Mesenteric fat pad (tissue), 1 donor: ENCODE measurements around the gene BCAS1. TPM values are rescaled to one million over a fixed set of nuclear protein-coding genes. Genes with fewer than 3 reads are reported as not detected.

Experiments used
- DNase-seq: peaks from one replicate; pipeline ENCODE4 v3.0.0-alpha.2; 2020; ENCODE audit warnings: low spot score
- total RNA-seq: library from RNA; stranded (reverse); fragmentation: NEBNext Ultra II Directional; extraction: Animal tissue kit (Norgen Biotek cat#: 25700); gene quantifications from one replicate; pipeline ENCODE4 v1.2.1, GENCODE V29; 2021
- donor health status: DM: yes; HTN: yes; CAD: no.

The BCAS1 gene
- total RNA-seq, 1 donor from 2014 or later: 0.51 TPM

DNA sequence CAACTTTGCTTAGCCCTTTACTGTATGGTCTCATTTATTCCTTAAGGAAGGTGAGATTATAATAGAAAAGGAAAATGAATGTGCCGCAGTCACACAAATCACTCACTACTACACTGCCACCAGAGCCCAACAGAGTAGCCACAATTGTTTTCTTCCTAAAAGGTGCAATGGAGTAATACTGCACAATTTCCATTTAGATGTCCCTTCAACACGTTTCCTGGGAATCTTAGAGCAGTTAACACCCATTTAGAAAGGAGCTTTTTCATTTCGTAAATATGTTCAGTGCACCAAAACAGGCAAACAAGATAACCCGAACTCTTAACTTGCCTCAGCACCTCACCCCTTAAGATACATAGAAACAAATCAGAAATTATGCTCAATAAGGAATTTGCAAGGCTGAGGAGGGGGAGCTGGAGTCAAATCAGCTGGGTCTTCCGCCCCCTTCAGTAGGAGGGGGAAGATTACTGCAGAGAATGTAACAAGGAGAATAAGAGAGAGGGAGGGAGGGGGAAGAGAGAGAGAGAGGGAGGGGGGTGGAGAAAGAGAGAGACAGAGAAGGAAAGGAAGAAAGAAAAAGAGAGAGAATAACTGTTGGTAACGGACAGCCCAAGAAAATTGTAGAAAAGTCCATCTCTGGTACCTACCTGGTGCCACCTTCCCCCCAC is 155.5 kb downstream of the BCAS1 start:
- no peak for DNase-seq

DNA sequence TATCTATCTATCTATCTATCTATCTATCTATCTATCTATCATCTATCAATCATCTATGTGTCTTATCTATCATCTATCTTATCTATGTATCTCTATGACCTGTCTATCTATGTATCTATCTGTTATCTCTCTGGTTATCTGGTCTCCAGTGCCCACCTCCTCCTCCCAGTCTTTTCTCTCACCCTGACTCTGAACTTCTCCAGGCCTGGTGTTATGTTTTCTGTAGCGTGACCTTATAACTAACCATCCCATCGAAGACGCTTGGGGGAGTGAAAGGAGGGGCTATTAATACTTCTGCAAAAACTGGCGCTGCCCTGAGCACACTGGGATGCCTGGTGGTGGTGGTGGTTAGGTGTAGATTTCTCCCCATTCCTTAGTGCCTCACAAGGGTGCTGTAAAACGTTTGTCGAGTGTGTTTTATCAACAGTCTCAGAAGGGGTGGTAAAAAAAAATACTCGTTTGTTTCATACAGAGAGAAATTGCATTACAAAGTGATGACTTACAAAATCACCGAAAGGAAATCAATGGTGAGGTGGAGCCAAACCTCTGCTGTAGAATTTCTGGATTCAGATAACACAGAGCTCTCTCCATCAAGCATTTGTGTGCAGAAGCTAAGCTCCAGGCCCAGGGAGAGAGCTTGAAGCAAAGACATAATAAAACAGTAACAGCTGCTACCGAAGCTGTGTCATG is 156.2 kb downstream of the BCAS1 start:
- DNase-seq: no peak

DNA sequence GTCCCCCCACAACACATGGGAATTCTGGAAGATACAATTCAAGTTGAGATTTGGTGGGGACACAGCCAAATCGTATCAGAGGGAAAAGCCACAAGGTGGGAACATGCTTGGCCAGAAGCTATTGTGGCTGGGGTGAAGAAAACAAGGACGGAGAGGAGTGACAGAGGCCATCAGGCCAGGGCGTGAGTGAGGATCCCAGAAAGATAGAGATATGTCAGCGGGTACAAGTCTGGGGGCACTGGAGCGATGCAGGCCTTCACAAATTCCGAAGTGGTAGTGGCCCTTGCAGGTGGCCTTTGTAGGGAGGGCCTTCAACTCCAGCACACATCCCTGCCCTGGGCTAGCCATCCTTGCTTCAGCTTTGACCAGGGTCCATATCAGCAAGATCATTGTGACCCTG is 159.1 kb downstream of the BCAS1 start:
- no peak for DNase-seq

DNA sequence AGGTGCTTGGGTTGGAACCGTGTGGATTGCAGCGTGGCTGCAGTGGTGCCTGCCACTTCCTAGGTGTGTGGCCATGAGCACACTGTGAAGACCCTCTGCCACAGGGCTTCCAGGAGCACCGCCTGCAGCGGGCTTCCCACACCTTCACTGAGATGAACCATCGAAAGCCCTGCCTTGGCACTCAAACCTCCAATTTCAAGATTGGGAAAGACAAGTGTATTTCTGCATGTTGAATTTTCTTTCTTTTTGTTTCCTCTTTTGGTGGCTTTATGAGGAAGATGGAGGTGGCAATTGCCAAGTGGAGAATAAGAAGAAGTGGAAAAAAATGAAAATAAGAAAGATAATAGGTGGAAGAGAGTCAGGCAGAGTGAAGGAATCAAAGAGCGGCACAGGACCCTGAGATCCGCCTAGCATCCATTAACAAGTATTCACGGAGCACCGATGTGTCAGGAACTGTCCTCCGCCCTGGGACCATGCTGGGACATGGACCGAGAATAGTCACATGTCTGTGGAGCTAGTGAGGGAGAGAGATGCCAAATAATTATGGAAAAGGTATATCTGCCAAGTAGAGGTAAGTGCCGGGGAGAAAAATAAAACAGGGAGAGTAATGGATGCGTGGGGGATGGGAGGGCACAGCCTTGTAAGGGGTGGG is 159.9 kb downstream of the BCAS1 start:
- DNase-seq: no peak

DNA sequence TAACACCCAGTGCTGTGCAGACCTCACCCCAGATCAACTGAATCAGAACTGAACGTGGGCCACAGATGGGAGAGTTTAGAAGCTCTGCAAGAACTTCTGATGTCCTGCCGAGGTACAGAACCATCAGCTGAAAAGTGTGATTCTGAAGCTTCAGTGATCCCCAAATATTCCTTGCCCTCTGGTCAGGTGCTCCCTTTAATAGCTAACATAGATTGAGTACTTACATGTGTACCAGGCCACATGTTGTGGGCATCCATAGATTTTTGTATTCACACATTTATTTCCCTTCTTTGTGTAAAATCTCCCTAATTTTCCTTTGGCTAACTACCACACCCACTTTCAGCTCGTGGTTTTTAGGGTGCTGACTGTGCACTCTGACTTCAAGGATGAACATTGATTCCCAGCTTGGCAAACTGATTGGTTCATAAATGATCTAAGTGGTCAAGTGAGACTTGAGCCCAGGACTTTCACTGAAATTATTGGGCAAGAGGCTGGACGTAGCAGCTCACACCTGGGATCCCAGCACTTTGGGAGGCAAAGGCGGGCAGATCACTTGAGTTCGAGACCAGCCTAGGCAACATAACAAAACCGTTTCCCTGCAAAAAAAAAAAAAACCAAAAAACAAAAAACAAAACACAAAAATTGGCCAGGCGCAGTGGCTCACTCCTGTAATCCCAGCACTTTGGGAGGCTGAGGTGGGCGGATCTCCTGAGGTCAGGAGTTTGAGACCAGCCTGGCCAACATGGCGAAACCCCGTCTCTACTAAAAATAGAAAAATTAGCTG is 162.2 kb downstream of the BCAS1 start:
- no peak for DNase-seq

DNA sequence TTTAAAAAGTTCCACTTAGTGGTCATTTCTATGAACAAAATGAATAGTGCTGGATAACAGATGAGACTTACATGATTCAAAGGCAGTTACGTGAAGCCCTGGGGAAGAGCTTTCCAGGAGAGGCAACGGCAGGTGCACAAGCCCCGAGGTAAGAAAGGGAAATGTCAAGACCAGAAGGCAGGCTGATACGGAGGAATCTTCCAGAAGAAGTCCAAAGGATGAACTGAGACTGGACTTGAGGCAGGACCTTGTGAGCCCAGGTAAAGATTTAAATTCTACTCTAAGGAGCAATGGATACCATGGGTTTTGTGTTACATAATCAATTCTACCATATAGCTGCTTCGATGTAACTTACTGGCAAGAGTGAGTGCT is 164.6 kb downstream of the BCAS1 start:
- no peak for DNase-seq

DNA sequence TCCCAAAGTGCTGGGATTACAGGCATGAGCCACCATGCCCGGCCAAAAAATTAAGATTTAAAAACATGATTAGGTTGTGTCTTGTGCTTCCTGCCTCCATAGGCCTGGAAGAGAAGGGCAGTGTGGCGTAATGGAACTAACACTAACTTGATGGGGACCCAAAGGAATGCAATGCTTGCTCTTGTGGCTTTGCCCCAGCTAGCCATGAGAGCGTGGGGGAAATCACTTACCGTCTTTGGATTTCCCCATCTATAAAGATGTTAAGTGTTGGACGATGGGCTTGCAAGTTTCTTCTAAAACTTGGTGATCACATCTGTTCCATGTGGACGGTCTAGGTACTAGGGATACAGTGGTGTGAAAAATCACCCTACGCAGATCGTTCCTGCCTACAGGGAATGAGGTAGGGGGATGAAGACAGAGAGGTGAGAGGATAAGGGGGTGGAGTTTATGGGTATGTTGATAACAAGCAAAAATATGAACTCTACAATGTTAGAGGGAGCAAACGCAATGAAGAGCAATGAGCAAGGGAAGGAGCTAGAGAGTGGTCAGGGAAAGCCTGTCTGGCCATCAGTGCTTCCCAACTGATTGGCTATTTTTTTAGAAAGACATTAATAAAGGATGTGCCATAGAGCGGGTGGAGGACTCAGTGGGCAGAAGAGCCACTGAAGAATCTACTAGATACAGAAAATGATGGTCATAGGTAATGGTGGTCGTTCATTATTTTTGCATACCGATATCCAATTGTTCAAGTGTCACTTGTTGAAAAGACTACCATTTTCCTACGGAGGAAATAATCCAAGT is 165.2 kb downstream of the BCAS1 start:
- DNase-seq: no peak

DNA sequence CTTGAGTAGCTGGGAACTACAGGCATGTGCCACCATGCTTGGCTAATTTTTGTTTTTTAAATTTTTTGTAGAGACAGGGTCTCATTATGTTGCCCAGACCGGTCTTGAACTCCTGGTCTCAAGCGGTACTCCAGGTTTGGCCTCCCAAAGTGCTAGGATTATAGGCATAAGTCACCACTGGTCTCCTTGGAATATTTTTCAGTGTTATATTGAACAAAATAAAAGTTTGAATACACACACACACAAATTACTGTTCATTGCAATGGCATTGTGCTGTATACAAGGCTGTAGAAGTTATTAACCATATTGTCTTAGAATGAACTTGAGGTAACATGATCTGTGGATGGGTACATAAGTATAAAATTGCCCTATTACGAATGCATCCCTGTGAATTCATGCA is 166.1 kb downstream of the BCAS1 start:
- DNase-seq: no peak

DNA sequence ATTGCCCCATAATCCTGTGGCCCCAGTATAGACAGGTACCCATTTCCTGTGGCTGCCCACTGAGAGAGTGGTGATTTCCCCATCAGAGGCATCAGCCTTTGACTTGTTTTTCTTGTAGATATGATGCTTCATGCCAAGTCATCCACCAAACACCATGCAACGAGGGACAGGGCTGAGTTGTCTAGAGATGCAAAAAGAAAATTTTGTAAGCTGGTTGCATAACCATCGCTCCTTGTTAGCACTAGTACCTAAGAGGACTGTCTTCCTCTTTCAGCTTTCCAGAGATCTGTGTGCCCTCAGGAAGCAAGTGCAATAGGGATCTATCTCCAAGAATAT is 166.8 kb downstream of the BCAS1 start:
- no peak for DNase-seq

DNA sequence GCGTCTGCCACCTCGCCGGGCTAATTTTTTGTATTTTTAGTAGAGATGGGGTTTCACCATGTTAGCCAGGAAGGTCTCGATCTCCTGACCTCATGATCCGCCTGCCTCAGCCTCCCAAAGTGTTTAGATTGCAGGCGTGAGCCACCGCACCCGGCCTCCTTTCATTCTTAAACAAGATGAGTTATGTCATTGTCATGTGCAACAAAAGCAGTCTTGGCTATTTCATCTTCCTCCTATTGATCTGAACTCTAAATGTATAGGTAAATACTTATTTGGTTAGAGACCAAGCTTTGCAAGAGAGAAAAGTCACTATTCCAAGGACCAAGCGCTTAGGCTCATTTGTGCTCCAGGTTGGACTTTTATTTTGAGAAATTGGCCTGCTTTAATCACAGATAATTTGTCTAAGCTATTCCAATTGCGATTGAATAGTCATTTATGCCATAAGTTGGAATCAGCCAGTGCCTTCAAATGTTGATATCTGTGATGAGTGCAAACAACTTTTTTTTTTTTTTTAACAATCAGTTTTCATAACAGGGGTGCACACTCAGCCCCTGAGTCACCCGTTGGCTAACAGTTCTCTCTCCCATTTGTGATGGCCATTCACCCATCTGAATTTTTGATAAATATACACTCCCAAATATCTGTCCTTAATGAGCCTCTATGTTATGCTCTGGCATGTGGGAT is 167.3 kb downstream of the BCAS1 start:
- no peak for DNase-seq

DNA sequence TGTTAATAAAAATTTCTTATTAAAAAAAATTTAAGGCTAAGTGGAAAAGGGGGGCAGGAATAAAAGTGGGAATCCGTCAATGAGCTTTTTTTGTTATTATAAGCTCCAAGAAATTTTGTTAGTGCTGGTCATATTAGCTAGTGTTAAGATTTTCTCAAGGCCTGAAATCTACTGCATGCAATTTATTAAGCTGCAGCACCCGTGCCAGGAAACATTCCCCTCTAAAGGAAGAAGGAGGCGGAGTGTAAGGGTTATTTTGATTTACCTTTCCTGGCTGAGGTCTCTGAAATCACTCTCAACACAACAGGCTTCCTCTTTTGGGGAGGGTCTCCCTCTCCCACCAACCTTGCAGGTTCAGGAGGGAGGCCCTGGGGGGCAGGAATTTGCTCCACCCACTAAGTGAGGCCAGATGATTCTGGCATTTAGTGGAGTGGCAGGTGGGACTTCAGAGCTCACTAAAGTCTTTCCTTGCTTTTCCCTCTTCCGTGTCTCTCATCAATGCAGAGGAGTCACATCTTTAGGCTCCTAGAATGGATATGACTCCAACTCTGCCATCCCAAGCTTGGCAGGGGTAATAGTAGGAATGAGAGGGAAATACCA is 168.8 kb downstream of the BCAS1 start:
- DNase-seq: no peak

DNA sequence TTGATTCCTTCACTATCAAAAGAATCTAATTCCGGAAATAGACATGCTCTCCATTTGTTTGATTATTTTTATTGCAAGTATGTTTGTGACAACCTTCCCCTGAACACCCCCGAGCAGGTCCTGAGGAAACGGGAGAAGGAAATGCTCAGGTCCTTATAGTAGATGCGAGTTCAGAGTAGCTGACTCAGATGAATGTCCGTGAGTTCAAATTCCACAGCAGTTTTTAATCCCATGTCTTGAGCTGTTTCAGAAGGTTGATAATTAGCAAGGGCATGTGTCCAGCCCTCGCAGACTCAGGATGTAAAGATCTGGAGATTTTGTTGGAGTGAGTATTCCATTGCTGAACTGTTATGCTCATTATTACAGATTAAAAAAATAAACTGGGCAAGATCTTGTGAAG is 169.3 kb downstream of the BCAS1 start:
- no peak for DNase-seq

DNA sequence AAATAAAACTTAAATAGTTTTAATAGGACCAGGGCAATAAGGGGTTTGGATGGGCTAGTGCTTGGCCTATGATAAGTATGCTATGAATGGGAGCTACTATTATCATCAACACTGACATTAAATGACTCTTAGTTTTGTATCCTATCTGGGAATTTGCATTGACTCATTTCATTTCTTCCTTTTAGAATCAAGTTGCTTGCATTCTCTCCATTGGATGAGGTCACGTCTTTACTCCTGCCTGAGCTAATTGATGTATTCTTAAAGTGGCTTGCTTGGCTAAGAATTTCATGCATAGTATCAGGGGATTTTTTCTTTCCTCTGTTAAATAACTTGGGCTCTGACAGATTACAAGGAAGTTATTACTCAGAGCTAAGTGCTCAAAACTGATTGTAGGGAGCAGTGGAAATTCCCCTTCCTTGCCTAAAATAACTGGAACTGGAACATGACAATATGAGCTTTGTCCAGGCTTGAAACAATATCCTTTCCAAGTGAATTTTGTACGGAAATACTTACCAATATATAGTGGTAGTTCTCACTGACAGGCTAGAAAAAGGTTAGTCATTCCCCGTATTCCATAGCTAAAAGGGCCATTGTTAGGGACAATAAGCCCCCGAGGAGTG is 169.9 kb downstream of the BCAS1 start:
- DNase-seq: no peak

DNA sequence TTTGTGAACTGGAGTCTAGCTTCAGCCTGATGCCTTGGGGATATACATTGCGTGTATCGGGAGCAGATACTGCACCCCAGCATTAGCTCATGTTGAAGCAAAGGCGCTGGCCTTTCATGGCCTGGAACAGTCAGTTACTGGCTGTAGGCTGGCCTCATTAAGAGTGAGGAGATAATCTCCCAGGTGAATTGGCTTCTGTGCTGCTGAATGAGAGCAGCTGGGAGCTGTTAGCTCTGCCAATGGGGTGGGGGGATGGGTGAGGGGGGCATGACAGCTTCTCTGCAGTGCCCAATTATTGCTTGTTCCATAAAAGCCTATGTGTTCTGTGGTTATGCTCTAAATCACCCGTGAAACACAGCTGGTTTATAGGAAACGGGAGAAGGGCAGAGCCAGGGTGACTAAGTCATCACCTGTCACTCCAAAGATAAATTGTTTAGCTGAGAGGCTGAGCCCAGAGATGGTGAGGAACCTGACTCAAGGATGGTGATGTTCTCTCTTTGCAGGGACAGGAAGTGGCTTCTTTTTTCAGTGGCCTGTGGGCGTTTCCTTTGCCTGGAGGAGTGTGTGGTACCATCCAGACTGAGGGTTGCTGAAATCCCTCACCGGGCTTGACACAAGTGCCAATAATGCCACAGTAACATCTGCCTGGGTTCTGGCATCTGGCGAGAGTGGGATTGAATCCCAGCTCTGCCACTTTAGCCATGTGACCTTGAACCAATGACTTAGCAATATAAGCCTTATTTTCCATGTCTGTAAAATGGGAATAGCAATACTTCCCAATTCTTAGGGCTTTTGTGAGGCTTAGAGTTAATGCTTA is 170.8 kb downstream of the BCAS1 start:
- no peak for DNase-seq

DNA sequence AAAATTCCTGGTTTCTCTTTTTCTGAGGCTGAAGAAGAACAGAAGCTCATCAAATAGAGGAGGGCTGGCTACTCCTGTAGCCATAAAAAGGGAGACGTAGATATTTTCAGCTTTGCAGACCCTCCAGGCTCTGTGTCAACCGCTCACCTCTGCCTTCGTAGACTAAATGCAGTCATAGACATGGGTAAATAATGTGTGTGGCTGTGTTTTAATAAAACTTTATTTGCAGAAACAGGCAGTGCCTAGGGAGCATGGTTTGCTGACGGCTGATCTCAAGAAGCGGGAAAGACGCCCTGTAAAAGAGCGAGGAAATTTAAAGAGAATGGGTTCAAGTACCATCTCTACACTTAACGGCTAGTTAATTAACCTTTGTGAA is 171.8 kb downstream of the BCAS1 start:
- DNase-seq: no peak

DNA sequence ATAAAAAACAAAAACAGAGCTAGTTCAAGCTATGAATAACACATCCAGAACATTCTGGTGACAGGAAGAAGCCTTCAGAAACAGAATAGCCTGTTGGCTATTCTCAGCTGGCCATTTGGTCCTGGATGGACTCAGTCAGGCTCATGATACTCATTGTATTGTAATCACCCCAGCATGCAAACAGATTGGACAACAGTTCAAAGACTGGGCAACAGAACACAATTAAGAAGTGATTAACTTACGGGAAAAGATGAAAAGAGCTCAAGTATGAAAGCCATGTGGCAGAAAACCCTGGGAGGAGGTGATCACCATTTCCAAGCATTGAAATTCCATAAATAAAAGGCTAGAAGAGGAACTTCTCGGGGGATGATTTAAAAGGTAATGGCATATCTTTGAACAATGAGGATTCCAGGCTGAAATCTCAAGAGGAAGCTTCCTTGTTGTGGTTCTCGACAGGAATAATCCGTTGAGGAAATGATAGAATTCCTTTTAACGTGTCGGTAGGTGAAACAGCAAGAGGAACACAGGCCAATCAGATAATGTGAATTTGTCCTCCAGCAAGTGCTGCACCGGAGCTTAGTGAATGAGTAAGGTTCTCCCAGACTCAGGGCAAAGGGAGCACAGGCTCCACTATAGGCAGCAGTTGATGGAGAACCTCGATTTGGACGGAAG is 172.4 kb downstream of the BCAS1 start:
- no peak for DNase-seq

DNA sequence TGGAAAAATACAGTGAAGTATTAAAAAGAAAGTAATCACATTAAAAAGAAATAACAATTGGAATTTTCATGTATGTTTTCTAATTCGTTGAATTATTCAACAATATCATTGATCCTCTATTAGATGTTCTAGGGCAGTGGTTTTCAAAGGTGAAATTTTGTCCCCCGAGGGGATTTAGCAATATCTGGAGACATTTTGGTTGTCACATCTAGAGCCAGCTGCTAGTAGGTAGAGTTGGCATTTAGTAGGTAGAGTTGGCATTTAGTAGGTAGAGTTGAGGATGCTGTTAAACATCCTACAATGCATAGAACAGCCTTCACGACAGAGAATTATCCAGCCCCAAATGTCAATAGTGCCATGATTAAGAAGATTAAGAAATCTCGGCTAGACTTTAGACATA is 173.7 kb downstream of the BCAS1 start:
- DNase-seq: no peak

DNA sequence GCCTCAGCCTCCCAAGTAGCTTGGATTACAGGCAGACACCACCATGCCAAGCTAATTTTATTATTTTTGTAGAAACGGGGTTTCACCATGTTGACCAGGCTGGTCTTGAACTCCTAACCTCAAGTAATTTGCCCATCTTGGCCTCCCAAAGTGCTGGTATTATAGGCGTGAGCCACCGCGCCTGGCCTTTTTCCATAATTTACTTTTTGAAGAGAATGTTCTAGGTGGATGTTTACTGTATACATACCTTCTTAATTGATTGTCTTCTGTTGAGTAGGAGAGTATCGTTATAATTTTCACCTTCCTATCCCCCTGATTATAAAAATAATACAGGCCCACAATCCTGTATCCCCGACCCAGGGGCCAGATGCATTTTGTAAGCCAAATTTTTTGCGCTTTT is 174.4 kb downstream of the BCAS1 start:
- no peak for DNase-seq

DNA sequence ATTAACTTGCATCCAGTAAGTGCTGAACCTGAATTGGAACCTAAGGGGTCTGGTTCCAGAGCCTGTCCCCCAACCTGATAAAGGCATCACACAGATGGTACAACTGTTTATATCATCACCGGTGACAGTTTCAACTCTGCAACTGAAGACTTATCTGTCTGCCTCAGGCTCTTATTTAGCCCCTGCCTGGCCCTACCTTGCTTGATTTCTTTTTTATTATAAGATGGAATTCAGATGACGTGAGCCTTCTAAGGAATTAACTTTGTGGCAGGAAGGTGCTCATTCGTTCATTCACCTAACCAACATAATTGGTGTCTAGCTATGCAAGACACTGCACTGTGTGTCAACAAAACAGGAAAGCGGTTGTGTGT is 175.0 kb downstream of the BCAS1 start:
- no peak for DNase-seq
